GM18951 (cell line): ENCODE data around the gene TMEM35A.
A peak's percentile ranks its signal among the peaks of the same experiment; 100 is the strongest.

Experiments
- POLR2A ChIP-seq: IDR thresholded peaks from 4 replicates; pipeline ENCODE4 v1.6.1; 2011; ENCODE audit warnings: mild to moderate bottlenecking; ENCODE audit not compliant: insufficient read length, insufficient read depth; ENCODE audit errors: extremely low read depth
- in situ Hi-C: fragments of 300-500 bp; cut with MboI; formaldehyde crosslinking; loops from one replicate; pipeline ENCODE4 v1.12.0; 2022; ENCODE audit warnings: low sequenced_read_pairs, mixed read lengths, inconsistent platforms; ENCODE audit not compliant: unreplicated experiment

TMEM35A gene

DNA sequence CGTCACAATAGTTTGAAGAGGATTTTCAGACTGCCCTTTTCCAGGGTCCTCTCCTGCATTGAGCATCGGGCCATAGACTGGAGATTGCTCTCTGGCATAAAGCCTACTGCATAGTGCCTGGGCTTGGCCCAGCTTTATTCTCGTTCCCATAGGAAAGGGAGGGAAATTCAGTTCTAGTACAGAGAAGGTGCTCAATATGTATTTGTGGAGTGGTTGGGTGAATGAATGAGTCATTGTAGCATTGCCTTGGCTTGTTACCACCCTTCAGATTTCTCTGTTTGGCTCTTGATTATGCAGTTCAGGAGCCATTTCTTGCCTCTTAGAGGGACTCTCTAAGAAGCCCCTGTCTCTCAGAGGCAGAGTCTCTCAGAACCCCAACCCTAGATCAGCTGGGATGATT lies 2.6 kb downstream of the TMEM35A start:
- no peak for TF ChIP-seq POLR2A
- in situ Hi-C loops, result no loop called here

DNA sequence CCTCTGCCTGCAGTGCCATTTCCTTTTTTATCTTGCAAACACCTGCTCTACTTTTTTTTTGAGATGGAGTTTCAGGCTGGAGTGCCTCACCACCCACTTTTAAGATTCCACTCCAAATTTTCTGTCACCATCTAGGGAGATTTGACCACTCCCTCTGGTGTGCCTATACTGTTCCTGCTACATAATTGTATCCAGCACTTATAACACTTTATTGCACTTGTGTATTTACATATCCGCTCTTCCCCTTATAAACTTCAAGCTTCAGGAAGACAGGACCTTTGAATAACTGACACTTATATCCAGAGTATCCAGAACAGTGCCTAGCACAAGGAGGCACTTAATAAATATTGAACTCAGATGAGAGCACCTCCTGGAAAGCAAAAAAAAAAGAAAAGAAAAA lies 13.1 kb downstream of the TMEM35A start:
- in situ Hi-C loops, result no loop called here
- TF ChIP-seq POLR2A, result no peak

- in situ Hi-C loops, result no loop called here
- peak; percentile 73 for TF ChIP-seq POLR2A
Observed at GRCh38 chrX:101097546-101098453, 19.1 kb downstream of the TMEM35A start, which contains the start of gene CENPI. TSS of gene CENPI (plus strand) at chrX:101098204. CDS start at chrX:101101071, 2,867 bp downstream.

GRCh38 chrX:101108284-101108683 lies 29.6 kb downstream of the TMEM35A start:
- in situ Hi-C loops, result no loop called here
- no peak for TF ChIP-seq POLR2A

GRCh38 chrX:101117701-101118100 lies 39.0 kb downstream of the TMEM35A start:
- no peak for TF ChIP-seq POLR2A

GRCh38 chrX:101136235-101136634 lies 57.6 kb downstream of the TMEM35A start:
- no peak for TF ChIP-seq POLR2A
- in situ Hi-C loops, result no loop called here

More at GRCh38 chrX:101117701-101118100, 39.0 kb downstream of the TMEM35A start:
- in situ Hi-C loops, result no loop called here
